ENCODE results near the gene ANKRD44.
"Not testable (repeated sequence)": the region's sequence is repeated elsewhere in the genome, so short reads cannot be mapped to it uniquely, and the experiment has no call there.

The ANKRD44 gene

DNA sequence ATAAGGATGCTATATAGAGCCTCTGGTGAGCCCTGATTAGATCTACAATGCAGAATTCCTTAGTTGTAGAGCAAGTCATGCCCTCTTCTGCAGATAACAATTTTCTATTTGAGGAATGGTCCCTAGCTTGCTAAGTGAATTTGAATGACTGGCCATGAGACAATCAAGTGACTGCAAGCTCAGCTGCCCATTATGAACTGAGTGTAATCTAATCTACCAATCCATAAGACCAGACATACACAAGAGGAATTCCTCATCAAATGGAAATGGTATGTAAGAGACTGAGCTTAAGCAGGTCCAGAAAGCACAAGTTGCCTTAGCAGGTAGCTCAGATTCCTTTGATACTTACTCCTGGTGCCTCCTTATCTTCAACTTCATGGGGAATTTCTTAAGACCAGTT, 4.8 kb upstream of the ANKRD44 start:
- no peak for DNase-seq

DNA sequence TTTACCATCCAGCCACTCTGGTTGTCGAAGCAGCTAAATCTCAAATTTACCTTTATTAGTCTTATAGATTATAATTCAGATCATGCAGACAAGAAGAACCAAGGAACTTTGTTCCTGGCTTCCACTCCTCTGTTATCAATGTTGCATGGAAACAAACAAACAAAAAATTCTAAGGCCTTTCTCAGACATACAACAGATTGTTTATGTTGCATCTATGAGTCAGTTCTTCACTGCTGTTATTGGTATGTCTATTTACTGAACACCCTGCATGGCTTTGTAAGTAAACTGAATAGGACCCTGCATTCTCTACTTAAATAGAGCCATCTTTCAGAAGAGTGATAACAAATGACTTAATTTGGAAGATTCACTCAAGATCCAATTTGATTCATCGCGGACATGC, 1.6 kb upstream of the ANKRD44 start:
- DNase-seq: no peak

- no peak for DNase-seq
Measured at GRCh38 chr2:197311421-197312033, 947 bp upstream of the ANKRD44 start.

GRCh38 chr2:197310987-197311420, 424 bp upstream of the ANKRD44 start:
- DNase-seq: no peak

DNA sequence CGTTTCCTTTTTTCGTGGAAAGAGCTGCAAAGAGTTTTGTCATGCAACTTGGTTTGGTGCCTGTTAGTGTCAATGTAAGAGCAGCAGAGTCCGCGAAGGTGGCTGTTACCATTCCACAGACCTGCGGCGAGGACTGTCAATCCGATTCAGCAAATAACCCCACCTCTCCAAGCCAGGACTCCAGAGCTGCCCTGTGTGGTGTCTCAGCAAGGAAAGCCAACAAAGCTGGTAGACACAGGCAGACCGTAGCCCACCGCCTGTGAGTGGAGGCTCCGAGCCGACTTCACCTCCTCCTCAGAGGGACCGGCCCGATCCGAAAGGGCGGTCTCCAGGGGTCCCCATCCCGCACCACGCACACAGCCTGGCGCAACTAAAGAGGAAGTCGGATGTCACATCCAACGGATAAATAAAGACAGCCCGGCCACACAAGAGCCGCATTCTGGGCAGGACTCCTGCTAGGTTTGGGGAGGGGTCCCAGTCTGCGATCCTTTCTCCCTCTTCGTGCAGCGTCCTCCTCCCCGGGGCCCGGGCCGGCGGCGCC, 819 bp downstream of the ANKRD44 start:
- no peak for DNase-seq

- DNase-seq: no peak
Measured at GRCh38 chr2:197308996-197309690, 1.4 kb downstream of the ANKRD44 start.

DNA sequence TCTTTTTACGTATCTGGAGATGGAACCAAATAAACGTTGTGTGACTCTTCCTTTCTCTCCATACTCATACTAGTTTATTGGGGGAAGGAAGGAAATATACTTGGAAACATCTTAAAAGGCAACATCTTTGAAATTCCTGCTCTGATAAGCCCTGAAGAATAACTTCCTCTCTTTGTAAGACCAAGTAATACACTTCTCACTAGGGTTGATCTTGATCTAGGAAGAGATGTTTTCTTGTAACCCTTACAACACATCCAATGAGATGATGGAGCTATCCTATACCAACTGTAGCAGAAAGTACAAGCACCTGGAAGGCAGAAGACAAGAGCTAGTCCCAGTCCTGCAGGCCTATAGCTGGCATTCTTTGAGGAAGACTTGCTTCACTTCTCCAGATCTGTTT, 2.0 kb downstream of the ANKRD44 start:
- DNase-seq: no peak

DNA sequence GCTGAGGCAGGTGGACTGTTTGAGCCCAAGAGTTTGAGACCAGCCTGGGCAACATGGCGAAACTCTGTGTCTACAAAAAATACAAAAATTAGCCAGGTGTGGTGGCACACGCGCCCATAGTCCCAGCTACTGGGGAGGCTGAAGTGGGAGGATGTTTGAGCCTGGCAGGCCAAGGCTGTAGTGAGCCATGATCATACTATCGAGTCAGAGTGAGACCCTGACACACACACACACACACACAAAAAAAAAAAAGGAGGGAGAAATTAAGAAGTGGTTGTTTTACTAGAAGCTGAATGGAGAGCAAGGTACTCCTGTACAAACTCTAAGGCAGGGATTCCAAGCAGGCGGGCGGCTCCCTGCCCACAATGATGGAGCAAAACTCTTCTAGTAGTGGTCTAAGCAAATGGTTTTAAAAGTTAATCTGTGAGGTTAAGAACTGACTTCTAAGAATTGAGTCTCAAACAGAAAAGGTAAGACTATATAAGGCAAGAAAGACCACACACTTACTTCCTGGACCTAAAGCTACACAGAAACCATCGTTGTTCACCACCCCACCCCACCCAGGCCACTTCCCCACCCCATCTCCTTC, 2.6 kb downstream of the ANKRD44 start:
- DNase-seq: no peak

DNA sequence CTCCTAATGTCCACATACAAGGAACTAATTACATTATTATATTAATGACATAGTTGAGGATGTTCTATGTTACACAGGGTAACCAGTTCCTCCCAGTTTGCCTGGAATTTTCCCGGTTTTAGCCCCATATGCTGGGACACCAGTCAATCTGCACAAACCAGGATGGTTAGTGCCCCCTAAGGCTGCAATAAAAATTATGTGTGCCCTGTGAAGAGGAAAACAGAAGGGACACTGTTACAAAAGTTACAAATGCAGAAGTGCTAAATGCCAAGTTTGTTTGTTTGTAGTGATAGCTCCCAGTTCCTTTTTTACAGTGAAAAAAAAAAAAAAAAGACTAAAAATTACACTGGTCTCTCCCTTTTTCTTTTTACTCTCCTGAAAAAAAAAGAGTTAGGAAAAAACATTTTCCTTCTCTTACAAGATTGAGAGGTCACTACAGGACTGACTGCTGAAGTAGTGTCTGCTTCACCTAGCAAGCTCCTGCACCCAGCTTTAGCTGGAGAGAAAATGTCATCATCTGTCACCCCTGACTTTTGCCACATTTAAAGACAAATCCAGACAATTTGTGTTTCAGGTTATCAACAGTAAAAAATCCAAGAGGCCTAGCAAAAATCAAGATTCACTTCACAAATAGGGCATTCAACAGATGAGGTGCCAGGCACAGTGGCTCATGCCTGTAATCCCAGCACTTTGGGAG, 3.2 kb downstream of the ANKRD44 start:
- DNase-seq: peak; percentile 36

- DNase-seq: no peak
Measured at GRCh38 chr2:197306696-197307040, 3.9 kb downstream of the ANKRD44 start.

GRCh38 chr2:197306024-197306695, 4.4 kb downstream of the ANKRD44 start:
- DNase-seq: no peak

- DNase-seq: no peak
Measured at GRCh38 chr2:197304556-197305011, 6.0 kb downstream of the ANKRD44 start.

GRCh38 chr2:197300139-197300538, 10.4 kb downstream of the ANKRD44 start:
- DNase-seq: no peak

- DNase-seq: no peak
Measured at GRCh38 chr2:197298609-197299008, 12.0 kb downstream of the ANKRD44 start.

DNA sequence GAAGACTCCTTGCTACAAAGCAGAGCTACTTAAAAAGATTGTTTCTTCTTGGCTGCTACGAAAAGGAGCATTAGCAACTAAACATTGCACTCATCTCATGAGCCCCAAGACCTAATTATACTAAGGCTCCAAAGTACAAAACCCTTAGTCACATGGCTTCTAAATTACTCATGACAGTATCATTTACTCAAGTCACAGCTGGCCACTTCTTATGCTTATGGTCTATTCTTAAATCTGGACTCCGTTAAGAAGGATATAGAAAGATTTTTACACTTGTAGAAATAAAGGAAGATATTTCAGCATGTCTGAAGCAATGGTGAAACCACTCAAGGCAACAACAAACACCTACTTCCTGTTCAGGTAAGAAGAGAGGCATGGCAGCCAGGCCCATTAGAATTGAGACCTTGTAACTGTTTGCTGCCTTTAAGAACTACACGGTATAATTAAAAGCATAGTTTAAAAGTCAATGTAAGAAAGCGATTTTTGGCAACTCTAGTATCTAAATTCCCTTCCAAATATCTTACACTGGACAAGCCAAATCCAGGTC, 12.7 kb downstream of the ANKRD44 start:
- DNase-seq: no peak

DNA sequence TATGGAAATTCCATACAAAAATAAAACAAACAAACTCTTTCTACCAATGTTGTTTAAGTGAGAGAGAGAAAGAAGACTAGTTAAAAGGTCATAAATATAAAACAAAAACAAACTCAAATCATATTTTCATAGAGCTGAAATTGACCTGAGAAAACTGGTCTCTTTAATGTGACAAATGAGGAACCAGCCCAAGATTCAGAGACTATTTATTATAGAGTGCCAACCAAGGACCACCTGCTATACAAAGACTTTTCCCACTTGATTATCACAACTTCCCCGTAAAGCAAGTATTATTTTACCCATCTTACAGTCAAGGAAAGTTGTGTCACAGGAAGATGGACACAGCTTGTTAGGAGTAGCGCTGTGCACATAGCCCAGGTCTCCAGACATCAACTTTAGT, 13.3 kb downstream of the ANKRD44 start:
- DNase-seq: no peak

DNA sequence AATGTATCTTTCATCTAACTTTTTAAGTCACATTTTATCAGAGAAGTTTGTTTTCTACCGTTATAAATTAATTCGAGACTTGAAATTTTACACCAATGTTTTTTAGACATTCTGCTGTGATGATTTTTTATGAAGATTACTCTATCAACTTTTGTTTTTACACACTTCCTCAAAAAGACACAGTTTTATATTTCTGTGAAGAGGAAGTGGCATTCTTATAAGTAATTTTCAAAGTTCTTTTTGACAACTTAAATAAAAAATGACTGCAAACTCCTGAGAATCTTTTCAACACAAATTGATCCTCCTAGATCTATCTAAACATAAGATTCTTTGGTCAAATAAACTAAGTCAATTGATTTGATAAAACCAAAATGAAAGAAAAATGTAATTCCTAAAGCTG, 13.7 kb downstream of the ANKRD44 start:
- DNase-seq: no peak

DNA sequence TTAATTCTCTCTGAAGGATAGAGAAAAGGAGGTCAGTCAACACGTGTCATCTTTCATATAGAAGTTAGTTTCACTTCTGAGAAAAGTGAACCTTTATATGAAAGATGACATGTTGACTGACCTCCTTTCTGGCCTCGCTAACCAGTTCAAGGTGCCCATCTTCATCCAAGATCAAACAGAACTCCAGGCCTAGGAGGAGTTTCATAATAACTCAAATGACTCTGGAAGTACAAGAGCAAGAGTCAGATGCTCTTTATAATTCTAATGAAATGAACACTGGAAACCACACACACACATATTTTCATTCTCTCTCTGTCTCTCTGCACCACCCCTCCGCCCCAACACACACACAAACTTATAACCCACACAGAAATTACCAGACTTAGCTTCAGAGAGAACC, 16.3 kb downstream of the ANKRD44 start:
- no peak for DNase-seq

GRCh38 chr2:197293252-197294007, 17.1 kb downstream of the ANKRD44 start:
- DNase-seq: no peak

DNA sequence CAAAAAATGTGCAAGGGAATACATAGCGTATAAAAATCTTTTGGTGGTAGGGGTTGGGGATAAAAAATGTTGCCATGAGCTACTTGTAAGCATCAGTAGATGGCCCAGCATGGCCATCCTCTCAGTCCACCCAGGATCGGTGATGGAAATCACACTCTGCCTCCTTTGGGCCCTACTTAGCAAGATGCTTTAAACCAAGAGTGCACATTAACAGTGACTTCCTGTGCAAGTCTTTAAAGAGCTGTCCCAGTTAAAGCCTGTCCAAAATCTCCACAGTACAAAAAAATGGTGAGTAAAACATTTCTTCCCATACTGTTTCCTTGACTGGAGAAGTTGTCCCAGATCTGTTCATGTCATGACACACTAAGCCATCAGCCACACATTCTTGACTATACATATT, 18.0 kb downstream of the ANKRD44 start:
- DNase-seq: no peak

DNA sequence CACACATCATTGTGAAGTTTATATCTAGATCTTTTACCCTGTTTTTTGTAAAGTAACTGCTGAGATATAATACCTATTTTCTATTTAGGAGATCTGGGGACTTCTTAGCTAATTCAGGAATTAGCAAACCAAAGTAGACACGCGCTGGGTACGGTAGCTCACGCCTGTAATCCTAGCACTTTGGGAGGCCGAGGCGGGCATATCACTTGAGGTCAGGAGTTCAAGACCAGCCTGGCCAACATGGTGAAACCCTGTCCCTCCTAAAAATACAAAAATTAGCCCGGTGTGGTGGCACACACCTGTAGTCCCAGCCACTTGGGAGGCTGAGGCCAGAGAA, 23.0 kb downstream of the ANKRD44 start:
- not testable (repeated sequence) for DNase-seq

Measured in SIG-M5 (cell line).